HG03571 (cell line): Measurements from ENCODE around the gene KDM4E.
"Not testable (repeated sequence)": the region's sequence is repeated elsewhere in the genome, so short reads cannot be mapped to it uniquely, and the experiment has no call there.

Experiments
- ATAC-seq: cut with Tn5 transposase; IDR thresholded peaks from one replicate; pipeline ENCODE4 v1.9.1; 2021; ENCODE audit not compliant: unreplicated experiment

KDM4E gene

GRCh38 chr11:95024958-95025357, at the start of gene KDM4E:
Gene KDM4E (plus strand): TSS chr11:95025258. CDS start chr11:95025558, 300 bp downstream.
- no peak for ATAC-seq

GRCh38 chr11:94975599-94975998, 49.5 kb upstream of the KDM4E start:
- no peak for ATAC-seq

GRCh38 chr11:94987378-94987777, 37.7 kb upstream of the KDM4E start:
- no peak for ATAC-seq

- no peak for ATAC-seq
Observed at GRCh38 chr11:94988748-94989147, 36.3 kb upstream of the KDM4E start.

GRCh38 chr11:94993400-94993943, 31.6 kb upstream of the KDM4E start:
- ATAC-seq: no peak

GRCh38 chr11:94997437-94997836, 27.6 kb upstream of the KDM4E start:
- no peak for ATAC-seq

GRCh38 chr11:94998285-94998684, 26.8 kb upstream of the KDM4E start:
- no peak for ATAC-seq

- ATAC-seq: no peak
Observed at GRCh38 chr11:95003716-95004115, 21.3 kb upstream of the KDM4E start.

- no peak for ATAC-seq
Observed at GRCh38 chr11:95005642-95006041, 19.4 kb upstream of the KDM4E start.

- ATAC-seq: no peak
Observed at GRCh38 chr11:95011376-95011775, 13.7 kb upstream of the KDM4E start.

- no peak for ATAC-seq
Observed at GRCh38 chr11:95014184-95014821, 10.8 kb upstream of the KDM4E start.

- ATAC-seq: no peak
Observed at GRCh38 chr11:95016139-95016538, 8.9 kb upstream of the KDM4E start.

GRCh38 chr11:95021468-95021867, 3.6 kb upstream of the KDM4E start:
- ATAC-seq: not testable (repeated sequence)

GRCh38 chr11:95025594-95025993, 536 bp downstream of the KDM4E start:
- ATAC-seq: not testable (repeated sequence)

- no peak for ATAC-seq
Observed at GRCh38 chr11:95028357-95028756, 3.3 kb downstream of the KDM4E start.

GRCh38 chr11:95033051-95033450, 8.0 kb downstream of the KDM4E start:
- ATAC-seq: no peak

GRCh38 chr11:95035316-95035715, 10.3 kb downstream of the KDM4E start:
- no peak for ATAC-seq

GRCh38 chr11:95037356-95038035, 12.4 kb downstream of the KDM4E start:
- not testable (repeated sequence) for ATAC-seq

- ATAC-seq: no peak
Observed at GRCh38 chr11:95042239-95042638, 17.2 kb downstream of the KDM4E start.

GRCh38 chr11:95042906-95043305, 17.8 kb downstream of the KDM4E start:
- ATAC-seq: no peak

GRCh38 chr11:95044010-95044409, 19.0 kb downstream of the KDM4E start:
- no peak for ATAC-seq

GRCh38 chr11:95045812-95046211, 20.8 kb downstream of the KDM4E start:
- no peak for ATAC-seq
